Gastrocnemius medialis (tissue), 4 donors: Measurements from ENCODE around the gene STK35.

ENCODE experiments used
- CTCF ChIP-seq, 5 experiments: fragments of 450-650 bp in 3 of 5; fragments of 200-600 bp in 2 of 5; sonication (generic) in 2 of 5; IDR thresholded peaks in 4 of 5; conservative IDR thresholded peaks in 1 of 5; 1 replicate in 4 of 5; 2 replicates in 1 of 5; pipeline ENCODE4 v1.5.1; 2016 to 2019; ENCODE audit warnings: antibody characterized with exemption in 5 of 5, mild to moderate bottlenecking in 3 of 5, moderate library complexity in 3 of 5
- POLR2A ChIP-seq, 2 donors: fragments of 450-650 bp; IDR thresholded peaks; one replicate each; pipeline ENCODE4 v1.6.1; 2017; ENCODE audit warnings: antibody characterized with exemption in 2 of 2, mild to moderate bottlenecking in 2 of 2, moderate library complexity in 2 of 2

- no peak for TF ChIP-seq CTCF (IDR thresholded peaks at IDR 0.05 in 4 of 5, conservative IDR thresholded peaks at IDR 0.05 in 1 of 5)
- no peak for TF ChIP-seq POLR2A (IDR thresholded peaks at IDR 0.05)
These were observed 51.7 kb downstream of the STK35 start for GRCh38 chr20:2153326-2153725.
